K562 (cell line): ENCODE measurements around the gene VRK2. TPM values are rescaled to one million over a fixed set of nuclear protein-coding genes. Genes with fewer than 3 reads are reported as not detected.

Source experiments
- NR2C2 ChIP-seq, 2 experiments: fragments of 200-800 bp in 1 of 2; sonication (Bioruptor generic) in 1 of 2; sonication (generic) in 1 of 2; formaldehyde crosslinking in 1 of 2; IDR thresholded peaks; 2 replicates each; pipeline versions ENCODE4 v1.6.1 to v1.8.0; 2016 to 2022; ENCODE audit warnings: mild to moderate bottlenecking in 1 of 2, missing compliant biosample characterization in 1 of 2, missing genetic modification characterization in 1 of 2, missing genetic modification reagents in 1 of 2
- ZNF507 ChIP-seq: conservative IDR thresholded peaks from 2 replicates; pipeline ENCODE4 v1.6.1; 2017; ENCODE audit warnings: missing genetic modification characterization, missing compliant biosample characterization
- polyA plus RNA-seq, 8 experiments: library from polyadenylated mRNA; depleted of rRNA in 4 of 8; stranded (reverse) in 5 of 8; unstranded in 3 of 8; fragments of >200 nt; fragmentation: Nextera tagmentation in 2 of 8; fragmentation: Illumina TruSeq in 1 of 8; extraction: Ambion mirVana in 2 of 8; extraction: Trizol in 1 of 8; gene quantifications; 2 replicates each; pipeline versions ENCODE4 v1.2.1 to v1.2.3, GENCODE V29; 2011 to 2014; ENCODE audit warnings: inconsistent platforms in 1 of 8, missing spikeins in 1 of 8
- total RNA-seq, 7 experiments: library from RNA; depleted of rRNA in 6 of 7; stranded (reverse); fragments of >200 nt in 6 of 7; fragmentation: Illumina TruSeq in 2 of 7; extraction: Trizol in 2 of 7; gene quantifications; 2 replicates each; pipeline versions ENCODE4 v1.2.1 to v1.2.3, GENCODE V29; 2011 to 2021; ENCODE audit warnings: low replicate concordance in 1 of 7
- TF ChIP-seq, protein P1 (sequence below): fragments of 450-650 bp; IDR thresholded peaks from 2 replicates; pipeline ENCODE4 v1.6.1; 2017; ENCODE audit warnings: antibody characterized with exemption, mild to moderate bottlenecking
- TF ChIP-seq, protein P2 (sequence below): fragments of 250-450 bp; sonication (Bioruptor Pico); IDR thresholded peaks from 2 replicates; pipeline ENCODE4 v1.5.0; 2021
- TF ChIP-seq, protein P3 (sequence below): fragments of 450-650 bp; IDR thresholded peaks from one replicate; pipeline ENCODE4 v1.6.1; 2018; ENCODE audit warnings: mild to moderate bottlenecking, moderate library complexity; ENCODE audit not compliant: partially characterized antibody
- TF ChIP-seq, protein P4 (sequence below): fragments of 250-450 bp; sonication (Bioruptor Pico); IDR thresholded peaks from 2 replicates; pipeline ENCODE4 v1.4.0; 2020; ENCODE audit warnings: borderline replicate concordance
- TF ChIP-seq, protein P5 (sequence below): sonication (generic); formaldehyde crosslinking; IDR thresholded peaks from 2 replicates; pipeline ENCODE4 v1.8.0; 2023; ENCODE audit warnings: missing genetic modification reagents, mild to moderate bottlenecking, borderline replicate concordance

Gene VRK2
- total and polyA plus RNA-seq, 9 of the 15 experiments (the other 6 are each of a cell fraction or from before 2014, with no cell fraction given) = 22.6 to 49.2 (median 36.2) TPM

DNA sequence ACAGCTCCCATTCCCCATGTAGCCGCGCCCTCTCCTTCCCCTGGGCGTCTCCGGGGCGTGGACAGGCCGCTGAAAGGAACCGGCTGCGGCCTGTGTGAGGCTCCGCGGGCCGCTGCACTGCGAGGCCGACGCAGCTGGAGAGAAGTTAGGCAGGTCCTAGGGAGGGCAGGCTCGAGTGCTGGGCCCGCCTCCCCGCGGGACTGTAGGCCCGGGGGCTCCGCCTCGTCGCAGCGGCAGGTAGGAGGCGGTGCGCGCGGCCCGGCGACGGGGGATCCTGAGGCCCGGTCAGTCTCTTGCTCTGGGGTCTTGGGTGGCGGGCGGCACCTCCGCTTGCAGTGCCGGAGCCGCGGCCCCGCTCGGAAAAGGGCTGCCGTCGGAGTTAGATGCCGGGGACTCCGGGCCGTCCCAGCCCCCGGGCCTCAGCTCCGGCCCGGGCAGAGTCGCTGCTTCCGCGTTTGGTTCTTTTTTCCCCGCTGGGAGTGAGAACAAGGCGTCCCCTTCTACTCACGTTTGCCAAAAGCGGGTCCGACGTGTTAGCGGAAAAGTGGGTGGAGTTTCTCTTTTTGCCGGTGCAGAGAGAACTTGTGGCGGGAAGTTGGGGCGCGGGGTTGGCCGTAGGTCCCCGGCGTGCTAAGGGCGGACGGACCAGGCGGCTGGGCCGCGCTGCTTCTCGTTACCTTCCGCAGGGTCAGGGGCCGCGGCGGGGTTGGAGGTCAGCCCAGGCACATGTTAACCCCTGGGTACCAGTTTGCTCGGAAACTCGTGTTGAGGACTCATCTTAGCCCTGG lies at the start of gene VRK2 (continued):
- TF ChIP-seq, protein P1, sequence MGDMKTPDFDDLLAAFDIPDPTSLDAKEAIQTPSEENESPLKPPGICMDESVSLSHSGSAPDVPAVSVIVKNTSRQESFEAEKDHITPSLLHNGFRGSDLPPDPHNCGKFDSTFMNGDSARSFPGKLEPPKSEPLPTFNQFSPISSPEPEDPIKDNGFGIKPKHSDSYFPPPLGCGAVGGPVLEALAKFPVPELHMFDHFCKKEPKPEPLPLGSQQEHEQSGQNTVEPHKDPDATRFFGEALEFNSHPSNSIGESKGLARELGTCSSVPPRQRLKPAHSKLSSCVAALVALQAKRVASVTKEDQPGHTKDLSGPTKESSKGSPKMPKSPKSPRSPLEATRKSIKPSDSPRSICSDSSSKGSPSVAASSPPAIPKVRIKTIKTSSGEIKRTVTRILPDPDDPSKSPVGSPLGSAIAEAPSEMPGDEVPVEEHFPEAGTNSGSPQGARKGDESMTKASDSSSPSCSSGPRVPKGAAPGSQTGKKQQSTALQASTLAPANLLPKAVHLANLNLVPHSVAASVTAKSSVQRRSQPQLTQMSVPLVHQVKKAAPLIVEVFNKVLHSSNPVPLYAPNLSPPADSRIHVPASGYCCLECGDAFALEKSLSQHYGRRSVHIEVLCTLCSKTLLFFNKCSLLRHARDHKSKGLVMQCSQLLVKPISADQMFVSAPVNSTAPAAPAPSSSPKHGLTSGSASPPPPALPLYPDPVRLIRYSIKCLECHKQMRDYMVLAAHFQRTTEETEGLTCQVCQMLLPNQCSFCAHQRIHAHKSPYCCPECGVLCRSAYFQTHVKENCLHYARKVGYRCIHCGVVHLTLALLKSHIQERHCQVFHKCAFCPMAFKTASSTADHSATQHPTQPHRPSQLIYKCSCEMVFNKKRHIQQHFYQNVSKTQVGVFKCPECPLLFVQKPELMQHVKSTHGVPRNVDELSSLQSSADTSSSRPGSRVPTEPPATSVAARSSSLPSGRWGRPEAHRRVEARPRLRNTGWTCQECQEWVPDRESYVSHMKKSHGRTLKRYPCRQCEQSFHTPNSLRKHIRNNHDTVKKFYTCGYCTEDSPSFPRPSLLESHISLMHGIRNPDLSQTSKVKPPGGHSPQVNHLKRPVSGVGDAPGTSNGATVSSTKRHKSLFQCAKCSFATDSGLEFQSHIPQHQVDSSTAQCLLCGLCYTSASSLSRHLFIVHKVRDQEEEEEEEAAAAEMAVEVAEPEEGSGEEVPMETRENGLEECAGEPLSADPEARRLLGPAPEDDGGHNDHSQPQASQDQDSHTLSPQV = peak; percentile 88
- peak; percentile 95 for TF ChIP-seq NR2C2 (CRISPR knock-in tag; IDR thresholded peaks at IDR 0.05)
- peak; percentile 99 for TF ChIP-seq NR2C2 (tag; IDR thresholded peaks at IDR 0.05)
- TF ChIP-seq, protein P2, sequence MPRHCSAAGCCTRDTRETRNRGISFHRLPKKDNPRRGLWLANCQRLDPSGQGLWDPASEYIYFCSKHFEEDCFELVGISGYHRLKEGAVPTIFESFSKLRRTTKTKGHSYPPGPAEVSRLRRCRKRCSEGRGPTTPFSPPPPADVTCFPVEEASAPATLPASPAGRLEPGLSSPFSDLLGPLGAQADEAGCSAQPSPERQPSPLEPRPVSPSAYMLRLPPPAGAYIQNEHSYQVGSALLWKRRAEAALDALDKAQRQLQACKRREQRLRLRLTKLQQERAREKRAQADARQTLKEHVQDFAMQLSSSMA (CRISPR knock-in tag) = no peak
- TF ChIP-seq, protein P3, sequence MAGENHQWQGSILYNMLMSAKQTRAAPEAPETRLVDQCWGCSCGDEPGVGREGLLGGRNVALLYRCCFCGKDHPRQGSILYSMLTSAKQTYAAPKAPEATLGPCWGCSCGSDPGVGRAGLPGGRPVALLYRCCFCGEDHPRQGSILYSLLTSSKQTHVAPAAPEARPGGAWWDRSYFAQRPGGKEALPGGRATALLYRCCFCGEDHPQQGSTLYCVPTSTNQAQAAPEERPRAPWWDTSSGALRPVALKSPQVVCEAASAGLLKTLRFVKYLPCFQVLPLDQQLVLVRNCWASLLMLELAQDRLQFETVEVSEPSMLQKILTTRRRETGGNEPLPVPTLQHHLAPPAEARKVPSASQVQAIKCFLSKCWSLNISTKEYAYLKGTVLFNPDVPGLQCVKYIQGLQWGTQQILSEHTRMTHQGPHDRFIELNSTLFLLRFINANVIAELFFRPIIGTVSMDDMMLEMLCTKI = no peak
- TF ChIP-seq, protein P4, sequence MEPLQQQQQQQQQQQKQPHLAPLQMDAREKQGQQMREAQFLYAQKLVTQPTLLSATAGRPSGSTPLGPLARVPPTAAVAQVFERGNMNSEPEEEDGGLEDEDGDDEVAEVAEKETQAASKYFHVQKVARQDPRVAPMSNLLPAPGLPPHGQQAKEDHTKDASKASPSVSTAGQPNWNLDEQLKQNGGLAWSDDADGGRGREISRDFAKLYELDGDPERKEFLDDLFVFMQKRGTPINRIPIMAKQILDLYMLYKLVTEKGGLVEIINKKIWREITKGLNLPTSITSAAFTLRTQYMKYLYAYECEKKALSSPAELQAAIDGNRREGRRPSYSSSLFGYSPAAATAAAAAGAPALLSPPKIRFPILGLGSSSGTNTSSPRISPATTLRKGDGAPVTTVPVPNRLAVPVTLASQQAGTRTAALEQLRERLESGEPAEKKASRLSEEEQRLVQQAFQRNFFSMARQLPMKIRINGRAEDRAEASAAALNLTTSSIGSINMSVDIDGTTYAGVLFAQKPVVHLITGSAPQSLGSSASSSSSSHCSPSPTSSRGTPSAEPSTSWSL = no peak
- TF ChIP-seq ZNF507 (tag) = no peak
- TF ChIP-seq, protein P5, sequence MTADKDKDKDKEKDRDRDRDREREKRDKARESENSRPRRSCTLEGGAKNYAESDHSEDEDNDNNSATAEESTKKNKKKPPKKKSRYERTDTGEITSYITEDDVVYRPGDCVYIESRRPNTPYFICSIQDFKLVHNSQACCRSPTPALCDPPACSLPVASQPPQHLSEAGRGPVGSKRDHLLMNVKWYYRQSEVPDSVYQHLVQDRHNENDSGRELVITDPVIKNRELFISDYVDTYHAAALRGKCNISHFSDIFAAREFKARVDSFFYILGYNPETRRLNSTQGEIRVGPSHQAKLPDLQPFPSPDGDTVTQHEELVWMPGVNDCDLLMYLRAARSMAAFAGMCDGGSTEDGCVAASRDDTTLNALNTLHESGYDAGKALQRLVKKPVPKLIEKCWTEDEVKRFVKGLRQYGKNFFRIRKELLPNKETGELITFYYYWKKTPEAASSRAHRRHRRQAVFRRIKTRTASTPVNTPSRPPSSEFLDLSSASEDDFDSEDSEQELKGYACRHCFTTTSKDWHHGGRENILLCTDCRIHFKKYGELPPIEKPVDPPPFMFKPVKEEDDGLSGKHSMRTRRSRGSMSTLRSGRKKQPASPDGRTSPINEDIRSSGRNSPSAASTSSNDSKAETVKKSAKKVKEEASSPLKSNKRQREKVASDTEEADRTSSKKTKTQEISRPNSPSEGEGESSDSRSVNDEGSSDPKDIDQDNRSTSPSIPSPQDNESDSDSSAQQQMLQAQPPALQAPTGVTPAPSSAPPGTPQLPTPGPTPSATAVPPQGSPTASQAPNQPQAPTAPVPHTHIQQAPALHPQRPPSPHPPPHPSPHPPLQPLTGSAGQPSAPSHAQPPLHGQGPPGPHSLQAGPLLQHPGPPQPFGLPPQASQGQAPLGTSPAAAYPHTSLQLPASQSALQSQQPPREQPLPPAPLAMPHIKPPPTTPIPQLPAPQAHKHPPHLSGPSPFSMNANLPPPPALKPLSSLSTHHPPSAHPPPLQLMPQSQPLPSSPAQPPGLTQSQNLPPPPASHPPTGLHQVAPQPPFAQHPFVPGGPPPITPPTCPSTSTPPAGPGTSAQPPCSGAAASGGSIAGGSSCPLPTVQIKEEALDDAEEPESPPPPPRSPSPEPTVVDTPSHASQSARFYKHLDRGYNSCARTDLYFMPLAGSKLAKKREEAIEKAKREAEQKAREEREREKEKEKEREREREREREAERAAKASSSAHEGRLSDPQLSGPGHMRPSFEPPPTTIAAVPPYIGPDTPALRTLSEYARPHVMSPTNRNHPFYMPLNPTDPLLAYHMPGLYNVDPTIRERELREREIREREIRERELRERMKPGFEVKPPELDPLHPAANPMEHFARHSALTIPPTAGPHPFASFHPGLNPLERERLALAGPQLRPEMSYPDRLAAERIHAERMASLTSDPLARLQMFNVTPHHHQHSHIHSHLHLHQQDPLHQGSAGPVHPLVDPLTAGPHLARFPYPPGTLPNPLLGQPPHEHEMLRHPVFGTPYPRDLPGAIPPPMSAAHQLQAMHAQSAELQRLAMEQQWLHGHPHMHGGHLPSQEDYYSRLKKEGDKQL (CRISPR knock-in tag) = no peak
